ENCODE results near the gene DTX1.

- TF ChIP-seq, protein P1, sequence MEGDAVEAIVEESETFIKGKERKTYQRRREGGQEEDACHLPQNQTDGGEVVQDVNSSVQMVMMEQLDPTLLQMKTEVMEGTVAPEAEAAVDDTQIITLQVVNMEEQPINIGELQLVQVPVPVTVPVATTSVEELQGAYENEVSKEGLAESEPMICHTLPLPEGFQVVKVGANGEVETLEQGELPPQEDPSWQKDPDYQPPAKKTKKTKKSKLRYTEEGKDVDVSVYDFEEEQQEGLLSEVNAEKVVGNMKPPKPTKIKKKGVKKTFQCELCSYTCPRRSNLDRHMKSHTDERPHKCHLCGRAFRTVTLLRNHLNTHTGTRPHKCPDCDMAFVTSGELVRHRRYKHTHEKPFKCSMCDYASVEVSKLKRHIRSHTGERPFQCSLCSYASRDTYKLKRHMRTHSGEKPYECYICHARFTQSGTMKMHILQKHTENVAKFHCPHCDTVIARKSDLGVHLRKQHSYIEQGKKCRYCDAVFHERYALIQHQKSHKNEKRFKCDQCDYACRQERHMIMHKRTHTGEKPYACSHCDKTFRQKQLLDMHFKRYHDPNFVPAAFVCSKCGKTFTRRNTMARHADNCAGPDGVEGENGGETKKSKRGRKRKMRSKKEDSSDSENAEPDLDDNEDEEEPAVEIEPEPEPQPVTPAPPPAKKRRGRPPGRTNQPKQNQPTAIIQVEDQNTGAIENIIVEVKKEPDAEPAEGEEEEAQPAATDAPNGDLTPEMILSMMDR (conservative IDR thresholded peaks at IDR 0.05; ENCODE audit: low read depth, low read length), result no peak
- TF ChIP-seq EZH2phosphoT487 (IDR thresholded peaks at IDR 0.05; ENCODE audit: borderline replicate concordance, low read length), result no peak
Observed at GRCh38 chr12:113043240-113043639, 13.3 kb upstream of the DTX1 start.

Data from PC-3 (cell line).